Chondrocyte (in vitro differentiated cells): Measurements from ENCODE around the gene RAPGEF3. TPM values are rescaled to one million over a fixed set of nuclear protein-coding genes. Genes with fewer than 3 reads are reported as not detected.

Source experiments
- DNase-seq: peaks from one replicate; pipeline ENCODE4 v3.0.0; 2021; ENCODE audit warnings: mixed read lengths, low spot score
- H3K27ac Mint-ChIP-seq: one replicate; pipeline ENCODE4 v1.8.0; 2021; ENCODE audit warnings: mild to moderate bottlenecking, moderate library complexity, mixed read lengths; ENCODE audit not compliant: unreplicated experiment
- H3K27me3 Mint-ChIP-seq: 2 replicates; pipeline ENCODE4 v1.8.0; 2021; ENCODE audit warnings: low read depth, mixed read lengths
- H3K36me3 Mint-ChIP-seq: 2 replicates; pipeline ENCODE4 v1.8.0; 2021; ENCODE audit warnings: low read depth, mixed read lengths
- H3K4me1 Mint-ChIP-seq: 2 replicates; pipeline ENCODE4 v1.8.0; 2021; ENCODE audit warnings: low read depth, mild to moderate bottlenecking, mixed read lengths
- H3K4me3 Mint-ChIP-seq: one replicate; pipeline ENCODE4 v1.8.0; 2021; ENCODE audit warnings: mild to moderate bottlenecking, moderate library complexity, mixed read lengths; ENCODE audit not compliant: unreplicated experiment
- H3K9me3 Mint-ChIP-seq: 2 replicates; pipeline ENCODE4 v1.8.0; 2021; ENCODE audit warnings: low read depth, mixed read lengths
- total RNA-seq: library from RNA; stranded (reverse); gene quantifications from 3 replicates; pipeline ENCODE4 v1.2.1, GENCODE V29; 2021
- TF ChIP-seq, protein P1 (sequence below): fragments of 200-600 bp; sonication (generic); IDR thresholded peaks from 2 replicates; pipeline ENCODE4 v1.5.0; 2021; ENCODE audit warnings: antibody characterized with exemption, mild to moderate bottlenecking, moderate library complexity

RAPGEF3 gene
- total RNA-seq, 1 donor from 2014 or later, result 1.3 TPM

DNA sequence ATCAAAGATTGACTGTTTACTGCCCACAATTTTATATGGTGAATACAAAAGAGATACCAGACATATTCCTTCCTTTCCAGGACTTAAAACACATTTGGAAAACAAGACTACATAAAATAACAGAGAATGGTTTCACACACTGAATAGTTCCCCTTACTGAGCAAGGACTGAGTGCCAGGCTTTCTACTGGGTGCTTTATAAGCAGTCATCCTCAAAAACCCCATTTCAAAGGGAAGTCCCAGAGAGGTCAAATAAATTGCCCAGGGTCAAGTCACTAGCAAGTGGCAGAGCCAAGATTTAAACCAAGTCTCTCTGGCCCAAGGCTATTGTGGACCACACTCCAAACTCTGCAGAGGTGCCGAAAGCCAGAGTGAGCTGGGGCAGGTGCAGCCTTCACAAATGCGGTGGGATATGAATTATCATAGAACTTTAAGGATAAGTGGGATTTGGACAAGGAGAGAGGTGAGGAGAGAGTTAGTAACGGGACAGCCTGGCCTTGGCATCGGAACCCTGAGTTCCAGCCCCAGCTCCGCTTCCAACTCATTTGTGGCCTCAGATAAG is 43.8 kb downstream of the RAPGEF3 start:
- TF ChIP-seq, protein P1, sequence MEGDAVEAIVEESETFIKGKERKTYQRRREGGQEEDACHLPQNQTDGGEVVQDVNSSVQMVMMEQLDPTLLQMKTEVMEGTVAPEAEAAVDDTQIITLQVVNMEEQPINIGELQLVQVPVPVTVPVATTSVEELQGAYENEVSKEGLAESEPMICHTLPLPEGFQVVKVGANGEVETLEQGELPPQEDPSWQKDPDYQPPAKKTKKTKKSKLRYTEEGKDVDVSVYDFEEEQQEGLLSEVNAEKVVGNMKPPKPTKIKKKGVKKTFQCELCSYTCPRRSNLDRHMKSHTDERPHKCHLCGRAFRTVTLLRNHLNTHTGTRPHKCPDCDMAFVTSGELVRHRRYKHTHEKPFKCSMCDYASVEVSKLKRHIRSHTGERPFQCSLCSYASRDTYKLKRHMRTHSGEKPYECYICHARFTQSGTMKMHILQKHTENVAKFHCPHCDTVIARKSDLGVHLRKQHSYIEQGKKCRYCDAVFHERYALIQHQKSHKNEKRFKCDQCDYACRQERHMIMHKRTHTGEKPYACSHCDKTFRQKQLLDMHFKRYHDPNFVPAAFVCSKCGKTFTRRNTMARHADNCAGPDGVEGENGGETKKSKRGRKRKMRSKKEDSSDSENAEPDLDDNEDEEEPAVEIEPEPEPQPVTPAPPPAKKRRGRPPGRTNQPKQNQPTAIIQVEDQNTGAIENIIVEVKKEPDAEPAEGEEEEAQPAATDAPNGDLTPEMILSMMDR, result no peak
- no peak overlapping the region for H3K4me3 Mint-ChIP-seq
- H3K27ac Mint-ChIP-seq, result no peak overlapping the region
- H3K4me1 Mint-ChIP-seq, result peaks cover 24% of the 10 kb centered on the region
- H3K27me3 Mint-ChIP-seq, result no peaks in the 10 kb centered on the region
- DNase-seq, result no peak
- H3K36me3 Mint-ChIP-seq, result no peaks in the 10 kb centered on the region
- H3K9me3 Mint-ChIP-seq, result no peaks in the 10 kb centered on the region

DNA sequence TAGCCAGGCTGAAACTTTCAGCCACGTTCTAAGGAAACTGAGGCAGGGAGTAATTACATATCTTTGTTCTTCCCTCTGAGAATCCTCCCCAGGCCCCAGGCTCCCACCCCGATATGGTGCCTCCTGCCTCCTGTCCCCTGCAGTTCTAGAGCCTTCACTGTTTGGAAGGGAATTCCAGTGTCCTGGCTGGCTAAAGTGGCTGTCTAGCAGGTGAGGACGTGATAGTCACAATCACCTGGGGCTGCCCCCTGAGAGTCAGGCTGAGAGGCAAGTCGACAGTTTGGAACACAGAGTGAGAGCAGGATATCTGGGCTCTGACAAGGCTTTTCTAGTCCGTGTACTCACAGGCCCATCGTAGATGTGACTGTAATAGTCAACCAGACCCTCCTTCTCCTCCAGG is 46.5 kb downstream of the RAPGEF3 start:
- Mint-ChIP-seq H3K27ac (no peak overlapping the region), H3K27me3 (no peaks in the 10 kb centered on the region)

DNA sequence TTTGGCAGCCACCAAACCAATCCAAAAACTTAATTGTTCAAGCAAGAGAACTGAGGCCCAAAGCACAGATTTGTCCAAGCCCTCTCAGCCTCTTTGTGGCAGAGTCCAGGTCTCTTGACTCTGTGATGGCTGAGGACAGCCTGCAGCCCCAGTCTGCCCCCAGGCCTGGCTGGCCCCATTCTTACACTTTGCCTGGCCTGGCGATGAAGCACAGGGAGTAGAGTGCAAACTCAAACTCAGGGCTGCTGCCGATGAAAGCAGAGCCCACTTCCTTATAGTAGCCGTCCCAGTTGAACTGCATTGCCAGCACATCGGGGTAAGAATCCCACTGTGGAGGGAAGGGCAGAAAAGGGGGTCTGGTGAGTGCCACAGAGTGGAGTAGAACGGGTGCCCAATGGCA is 47.2 kb downstream of the RAPGEF3 start:
- Mint-ChIP-seq H3K4me1 (peaks cover 12% of the 10 kb centered on the region), H3K27me3 (no peaks in the 10 kb centered on the region), H3K36me3 (no peaks in the 10 kb centered on the region), H3K27ac (no peak overlapping the region), H3K4me3 (no peak overlapping the region), H3K9me3 (no peaks in the 10 kb centered on the region)
- no peak for DNase-seq
- TF ChIP-seq, protein P1, result no peak

More for the DNA sequence above, 46.5 kb downstream of the RAPGEF3 start:
- Mint-ChIP-seq H3K36me3 (no peaks in the 10 kb centered on the region), H3K4me3 (no peak overlapping the region), H3K9me3 (no peaks in the 10 kb centered on the region), H3K4me1 (peaks cover 11% of the 10 kb centered on the region)
- no peak for DNase-seq
- TF ChIP-seq, protein P1, result no peak

DNA sequence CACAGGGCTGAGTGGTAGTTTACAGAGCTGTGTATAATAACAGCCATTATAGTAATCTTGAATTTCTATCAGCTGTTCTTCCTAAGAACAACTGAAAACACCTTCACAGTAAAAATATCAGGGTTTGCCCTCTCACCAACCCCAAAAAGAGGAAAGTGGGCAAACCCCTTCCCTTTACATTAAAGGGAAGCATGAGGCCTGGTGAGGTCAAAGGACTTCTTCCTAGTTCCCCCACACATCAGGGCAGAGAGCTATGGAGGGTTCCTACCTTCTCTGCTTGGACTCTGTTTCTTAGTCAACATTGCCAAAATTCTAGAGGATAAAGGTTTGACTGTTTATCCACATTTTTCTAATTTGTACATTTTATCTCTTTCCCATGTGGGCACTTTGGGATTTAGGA is 48.4 kb downstream of the RAPGEF3 start:
- TF ChIP-seq, protein P1, result no peak
- H3K27ac Mint-ChIP-seq, result no peak overlapping the region

DNA sequence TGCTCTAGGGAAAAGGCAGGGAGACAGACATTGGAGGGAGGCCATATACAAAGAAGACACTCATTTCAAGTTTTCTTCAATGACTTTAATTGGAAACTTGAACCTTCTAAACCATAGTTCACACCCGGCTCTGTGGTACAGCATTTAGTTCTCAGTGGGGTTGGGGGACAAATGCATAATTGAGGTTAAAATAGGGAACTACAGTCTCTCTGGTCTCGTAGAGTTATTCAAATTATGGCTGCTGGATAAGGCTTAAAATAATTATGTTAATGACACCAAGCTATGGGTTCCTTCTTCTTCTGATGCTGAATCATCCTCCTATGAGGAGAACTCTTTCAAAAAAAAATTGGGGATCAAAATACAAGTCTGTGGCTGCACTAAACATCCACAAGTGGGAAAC is 49.0 kb downstream of the RAPGEF3 start:
- TF ChIP-seq, protein P1, result no peak
- Mint-ChIP-seq H3K36me3 (no peaks in the 10 kb centered on the region), H3K9me3 (no peaks in the 10 kb centered on the region), H3K27me3 (no peaks in the 10 kb centered on the region), H3K4me1 (peaks cover 15% of the 10 kb centered on the region), H3K4me3 (no peak overlapping the region), H3K27ac (no peak overlapping the region)
- DNase-seq, result no peak

More for the DNA sequence above, 48.4 kb downstream of the RAPGEF3 start:
- DNase-seq, result no peak
- Mint-ChIP-seq H3K4me1 (peaks cover 13% of the 10 kb centered on the region), H3K27me3 (no peaks in the 10 kb centered on the region), H3K4me3 (no peak overlapping the region), H3K36me3 (no peaks in the 10 kb centered on the region), H3K9me3 (no peaks in the 10 kb centered on the region)
